HG02981 (cell line): Measurements from ENCODE around the gene OR6P1.

Source experiments
- ATAC-seq: cut with Tn5 transposase; IDR thresholded peaks from one replicate; pipeline ENCODE4 v1.9.1; 2021; ENCODE audit warnings: mild to moderate bottlenecking, moderate library complexity; ENCODE audit not compliant: unreplicated experiment

The OR6P1 gene, protein sequence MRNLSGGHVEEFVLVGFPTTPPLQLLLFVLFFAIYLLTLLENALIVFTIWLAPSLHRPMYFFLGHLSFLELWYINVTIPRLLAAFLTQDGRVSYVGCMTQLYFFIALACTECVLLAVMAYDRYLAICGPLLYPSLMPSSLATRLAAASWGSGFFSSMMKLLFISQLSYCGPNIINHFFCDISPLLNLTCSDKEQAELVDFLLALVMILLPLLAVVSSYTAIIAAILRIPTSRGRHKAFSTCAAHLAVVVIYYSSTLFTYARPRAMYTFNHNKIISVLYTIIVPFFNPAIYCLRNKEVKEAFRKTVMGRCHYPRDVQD

DNA sequence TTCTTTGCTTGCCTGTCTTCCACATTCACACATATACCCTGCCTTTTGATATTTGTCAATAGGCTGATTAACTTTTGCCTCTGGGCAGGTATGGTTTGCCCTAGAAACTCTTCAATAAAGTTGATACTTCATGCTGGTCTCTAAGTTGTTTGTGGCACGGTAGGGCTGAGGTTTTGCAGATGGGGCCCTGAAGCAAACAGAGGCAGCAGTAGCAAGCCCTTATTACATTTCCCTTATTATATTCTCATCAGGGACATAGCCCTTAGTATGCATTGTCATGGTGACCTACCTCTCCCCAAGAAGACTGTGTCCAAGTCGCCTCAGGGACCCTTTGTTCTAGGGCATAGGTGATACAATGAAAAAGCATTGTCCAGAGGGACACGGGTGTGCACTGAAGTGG lies at the start of gene OR6P1:
Gene OR6P1, minus strand, starts transcription at position 101 of the 400 bp plus-strand sequence. CDS start 6,976 bp downstream, outside the sequence.
- no peak for ATAC-seq

DNA sequence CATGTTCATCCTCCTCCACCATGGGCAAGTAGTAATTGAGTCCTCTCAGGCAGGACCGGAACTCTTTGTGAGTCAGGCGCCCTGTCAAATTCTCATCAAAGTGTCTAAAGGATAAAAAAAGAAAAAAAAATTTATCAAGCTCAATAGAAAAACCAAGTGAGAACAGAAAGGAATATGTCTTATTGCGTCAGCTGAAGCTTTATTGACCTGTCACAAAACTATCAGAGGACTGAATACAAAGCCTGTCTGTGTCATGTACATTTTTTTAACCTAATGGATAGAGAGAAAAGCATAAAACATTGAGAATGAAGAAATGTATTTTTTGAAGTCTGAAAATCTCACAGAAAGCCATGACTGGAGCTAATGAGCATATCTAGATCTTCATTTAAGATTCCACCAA lies 43.4 kb upstream of the OR6P1 start:
- no peak for ATAC-seq

DNA sequence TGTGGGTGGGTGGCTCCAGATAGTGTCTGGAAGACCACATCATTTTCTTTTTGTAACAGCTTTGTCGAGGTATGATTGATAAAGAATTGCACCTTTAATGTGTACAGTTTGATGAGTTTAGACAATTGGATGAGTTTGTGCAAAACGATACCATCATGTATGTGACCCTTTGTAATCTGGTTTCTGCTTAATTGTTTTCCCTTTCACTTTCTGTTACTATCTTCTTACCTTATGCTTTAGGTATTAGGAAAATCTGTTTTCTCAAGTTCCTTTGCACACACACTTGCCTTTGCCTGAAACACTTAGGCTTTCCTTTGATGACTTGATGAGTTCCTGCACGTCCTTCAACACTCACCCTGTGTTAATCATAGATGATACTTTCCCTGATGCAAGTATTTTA lies 41.5 kb upstream of the OR6P1 start:
- no peak for ATAC-seq

DNA sequence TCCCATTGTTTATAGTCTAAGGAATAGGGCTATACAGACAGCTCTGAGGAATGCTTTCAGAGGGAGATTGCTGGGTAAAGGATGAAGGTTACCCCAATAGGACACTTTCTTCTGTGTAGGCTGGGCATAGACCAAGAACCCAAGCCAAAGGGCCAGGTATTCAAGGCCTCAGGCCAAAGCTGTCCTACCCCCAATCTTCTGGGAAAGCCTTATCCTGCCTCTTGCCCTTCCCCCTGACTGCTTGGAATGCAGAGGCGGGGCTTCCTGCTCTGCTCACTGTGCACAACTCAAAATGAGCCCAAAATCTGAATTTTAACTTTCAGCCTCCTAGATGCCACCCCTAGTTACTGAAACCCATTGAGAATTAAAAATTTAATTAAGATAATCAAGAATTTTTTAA lies 36.9 kb upstream of the OR6P1 start:
- no peak for ATAC-seq

DNA sequence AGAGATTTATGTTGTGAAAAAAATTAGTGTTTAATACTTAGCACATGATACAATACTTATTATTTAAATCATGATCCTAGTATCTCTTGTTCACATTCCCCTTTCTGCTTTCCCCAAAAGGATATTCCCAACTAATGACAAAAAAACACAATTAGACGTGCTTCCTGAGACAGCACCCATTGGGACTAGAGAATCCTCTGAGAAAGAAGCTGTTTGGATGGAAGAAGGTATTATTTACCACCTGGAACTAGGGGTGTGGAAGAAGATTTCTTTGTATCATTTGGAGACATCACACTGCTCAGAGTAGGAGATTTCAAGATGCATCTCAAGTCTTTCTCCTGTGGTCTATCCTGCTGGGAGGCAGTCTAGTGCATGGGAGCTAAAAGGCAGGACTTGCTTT lies 34.6 kb upstream of the OR6P1 start, which contains the start of gene OR10Z1:
Gene OR10Z1, plus strand, starts transcription at position 301 of the 400 bp plus-strand sequence. CDS start 1,171 bp downstream, outside the sequence.
- ATAC-seq = no peak

DNA sequence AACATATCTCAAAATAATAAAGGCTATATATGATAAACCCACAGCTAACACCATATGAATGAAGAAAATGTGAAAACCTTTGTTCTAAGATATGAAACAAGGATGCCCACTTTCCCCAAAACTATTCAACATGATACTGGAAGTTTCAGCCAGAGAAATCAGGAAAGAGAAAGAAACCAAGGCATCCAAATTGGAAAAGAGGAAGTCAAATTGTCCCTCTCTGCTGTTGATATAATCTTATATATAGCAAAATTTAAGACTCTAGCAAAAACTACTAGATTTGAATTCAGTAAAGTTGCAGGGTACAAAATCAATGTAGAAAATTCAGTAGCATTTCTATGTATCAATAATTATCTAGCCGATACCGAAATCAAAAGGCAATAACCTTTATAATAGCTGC lies 30.4 kb upstream of the OR6P1 start:
- no peak for ATAC-seq

DNA sequence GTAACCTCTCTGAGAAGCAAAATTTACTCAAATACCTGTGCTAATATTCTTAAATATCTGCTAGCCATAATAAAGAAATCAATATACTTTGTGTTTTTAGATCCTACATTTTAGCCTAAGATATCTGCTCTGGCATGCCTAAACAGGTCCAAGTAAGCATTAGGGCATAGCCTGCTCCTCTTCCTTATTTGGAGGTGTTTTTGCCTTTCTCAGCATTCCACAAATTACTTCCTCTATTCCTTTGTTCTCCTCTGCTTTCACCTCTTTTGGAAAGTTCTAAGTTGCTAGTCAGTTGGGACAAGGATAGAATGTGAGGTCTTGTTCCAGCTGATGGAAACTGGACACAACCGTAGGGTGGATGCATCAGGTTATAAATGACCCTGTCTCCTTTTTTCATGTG lies 16.6 kb upstream of the OR6P1 start:
- no peak for ATAC-seq

DNA sequence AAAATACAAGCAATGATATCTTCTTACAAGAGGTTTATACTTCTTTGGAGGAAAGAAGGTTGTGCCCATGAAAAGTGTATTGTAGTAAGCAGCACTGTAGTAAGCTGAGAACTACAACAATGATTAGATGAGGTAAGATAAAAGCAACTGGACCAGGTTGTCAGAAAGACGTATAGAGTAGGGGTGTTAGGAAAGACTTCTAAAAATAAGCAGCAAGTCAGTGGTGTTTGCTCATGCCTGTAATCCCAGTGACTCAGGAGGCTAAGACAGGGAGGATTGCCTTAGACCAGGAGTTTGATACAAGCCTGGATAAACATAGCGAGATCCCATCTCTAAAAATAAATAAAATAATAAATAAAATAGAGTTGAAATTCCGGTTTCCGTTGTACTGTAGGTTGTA lies 13.6 kb upstream of the OR6P1 start:
- no peak for ATAC-seq

DNA sequence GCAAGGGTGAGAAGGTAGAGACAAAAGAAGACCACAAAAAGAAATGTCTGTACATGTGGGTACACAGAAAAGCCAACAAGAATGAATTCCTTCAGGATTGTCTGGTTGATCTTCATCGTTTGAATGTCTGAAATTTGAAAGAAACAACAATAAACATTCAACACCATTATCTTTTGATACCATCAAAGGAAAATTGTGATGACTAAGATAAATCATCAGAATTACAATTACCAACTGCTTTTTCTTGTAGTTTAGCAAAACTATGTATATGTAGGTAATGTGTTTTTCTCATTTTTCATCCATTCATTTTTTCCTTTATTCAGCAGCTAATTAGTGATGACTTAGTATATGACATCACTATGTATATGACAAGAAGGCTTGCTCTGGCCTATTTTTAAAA lies 9.4 kb upstream of the OR6P1 start, which contains the start of gene OR10X1:
Gene OR10X1, minus strand, starts transcription at position 167 of the 400 bp plus-strand sequence. Its CDS starts 0 bp downstream, at position 167.
- no peak for ATAC-seq

DNA sequence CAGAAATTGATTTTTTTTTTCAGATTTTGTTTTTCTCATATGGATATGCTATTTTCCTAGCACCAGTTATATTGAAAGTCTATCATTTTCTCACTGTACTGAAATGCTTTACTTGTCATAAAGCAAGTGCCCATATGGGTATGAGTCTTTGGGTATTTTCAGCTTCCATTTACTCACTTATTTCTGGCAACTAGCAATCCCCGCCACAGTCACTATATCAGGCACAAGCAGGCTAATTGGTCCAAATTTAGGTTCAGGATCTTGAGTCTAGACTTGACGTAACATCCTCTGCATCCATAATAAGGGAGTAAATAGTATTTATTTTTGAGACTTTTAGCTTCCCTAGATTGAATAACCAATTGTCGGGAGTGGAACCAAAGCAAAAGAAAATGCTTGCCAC lies 7.2 kb upstream of the OR6P1 start:
- ATAC-seq = no peak

DNA sequence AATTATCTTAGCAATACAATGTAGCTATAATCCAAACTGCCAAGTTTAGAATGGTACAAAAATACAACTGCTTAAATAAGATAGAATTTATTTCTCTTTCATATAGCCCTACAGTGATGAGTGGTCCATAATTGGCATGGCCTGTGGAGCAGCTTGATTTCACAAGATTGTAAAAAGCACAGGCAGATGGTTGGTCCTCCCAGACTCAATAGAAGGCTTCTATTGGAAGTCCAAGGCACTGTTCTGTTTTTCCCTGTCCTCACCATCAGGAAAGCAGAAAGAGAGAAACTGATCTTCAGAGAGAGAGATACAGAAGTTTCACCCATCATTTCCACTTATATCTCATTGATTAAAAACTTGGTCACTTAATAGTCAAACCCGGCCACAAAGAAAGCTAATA lies 1.8 kb upstream of the OR6P1 start:
- no peak for ATAC-seq

DNA sequence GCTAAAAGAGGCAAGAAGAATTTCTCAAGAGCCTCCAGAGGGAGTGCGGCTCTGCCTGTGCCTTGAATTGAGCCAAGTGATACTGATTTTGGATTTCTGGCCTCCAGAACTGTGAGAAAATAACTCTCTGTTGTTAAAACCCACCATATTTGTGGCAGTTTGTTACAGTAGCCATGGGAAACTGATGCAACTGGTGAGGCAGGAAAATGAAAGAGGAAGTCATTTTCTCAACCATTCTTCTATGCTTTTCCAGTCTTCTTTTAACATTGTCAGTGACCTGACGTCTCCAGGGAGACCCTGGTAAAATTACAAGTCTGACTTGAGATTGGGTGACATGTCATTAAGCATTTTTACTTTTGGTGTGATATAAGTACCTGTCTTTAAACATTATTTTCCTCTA lies 5.8 kb downstream of the OR6P1 start:
- no peak for ATAC-seq

DNA sequence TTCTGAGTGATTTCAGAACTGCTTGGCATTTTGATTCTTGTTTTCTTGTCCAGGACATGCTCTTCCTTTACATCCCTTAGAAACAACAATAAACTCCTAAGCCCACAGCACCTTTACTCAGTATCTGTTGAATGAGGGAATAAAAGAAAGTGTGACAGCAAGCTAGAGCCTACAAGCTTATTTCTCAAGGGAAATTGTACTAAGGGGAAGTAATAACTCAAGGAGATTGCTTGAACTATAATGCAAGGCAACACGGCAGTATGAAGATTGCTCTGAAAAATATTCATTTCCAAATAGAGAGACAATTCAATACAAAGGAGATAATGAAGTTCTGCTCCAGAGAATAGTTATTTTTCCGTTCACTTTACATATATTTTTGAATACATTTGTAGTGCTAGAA lies 6.5 kb downstream of the OR6P1 start:
- no peak for ATAC-seq

DNA sequence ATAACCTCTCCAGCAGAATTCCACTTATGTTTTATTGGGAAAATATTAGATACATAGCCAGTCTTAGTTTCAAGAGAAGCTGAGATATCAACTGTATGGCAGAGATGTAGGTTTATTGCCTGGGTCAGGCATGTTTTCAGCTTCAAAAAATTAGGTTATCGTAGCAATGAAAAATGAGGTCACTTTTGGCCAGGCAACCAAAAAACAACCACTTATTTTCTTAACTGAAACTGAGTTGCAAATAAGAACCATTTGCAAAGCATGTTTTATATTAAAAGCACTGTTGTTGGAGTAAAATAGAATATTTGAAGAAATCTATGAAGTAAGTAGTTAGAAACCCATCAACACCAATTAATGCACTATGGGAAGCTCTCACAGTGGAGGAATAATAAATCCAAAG lies 10.7 kb downstream of the OR6P1 start:
- ATAC-seq = no peak

DNA sequence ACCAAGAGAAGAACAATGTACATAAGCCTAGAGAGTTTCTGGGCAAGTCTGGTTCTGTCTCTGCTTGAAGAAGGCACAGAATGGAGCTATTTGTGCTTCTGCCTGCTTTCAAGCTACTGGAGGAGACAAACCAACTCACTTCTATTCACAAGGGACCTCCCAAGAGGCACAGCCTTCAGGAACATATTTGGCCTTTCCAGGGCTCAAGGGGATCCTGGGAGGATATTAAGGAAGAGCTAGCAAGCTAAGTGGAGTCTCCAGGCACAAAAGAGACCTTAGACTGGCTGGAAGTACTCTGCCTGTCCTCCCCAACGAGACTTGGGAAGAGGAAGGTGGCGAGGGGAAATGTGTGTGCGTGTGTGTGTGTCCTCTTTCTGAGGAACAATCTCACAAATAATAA lies 16.0 kb downstream of the OR6P1 start, which contains the start of gene OR6Y1:
Gene OR6Y1, minus strand, starts transcription at position 54 of the 400 bp plus-strand sequence. CDS start 6,300 bp downstream, outside the sequence.
- ATAC-seq = no peak

DNA sequence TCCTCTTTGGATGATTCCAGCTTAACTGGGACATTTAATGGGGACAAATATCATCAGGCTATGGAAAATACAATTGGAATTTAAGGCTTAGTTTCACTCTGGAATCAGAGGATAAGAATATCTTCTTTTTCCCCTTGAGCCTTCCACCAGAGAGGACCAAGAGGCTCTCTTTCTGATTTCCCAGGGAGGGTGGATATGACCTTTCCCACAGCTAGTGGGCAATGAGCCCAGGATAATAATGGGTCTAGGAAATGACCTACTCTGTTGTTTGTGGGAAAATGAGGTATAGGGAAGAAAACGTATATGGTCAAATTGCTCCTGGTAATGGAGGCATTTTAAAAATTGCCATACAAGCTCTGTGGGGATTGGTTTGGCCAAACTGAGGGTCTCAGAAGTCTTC lies 18.1 kb downstream of the OR6P1 start:
- no peak for ATAC-seq

DNA sequence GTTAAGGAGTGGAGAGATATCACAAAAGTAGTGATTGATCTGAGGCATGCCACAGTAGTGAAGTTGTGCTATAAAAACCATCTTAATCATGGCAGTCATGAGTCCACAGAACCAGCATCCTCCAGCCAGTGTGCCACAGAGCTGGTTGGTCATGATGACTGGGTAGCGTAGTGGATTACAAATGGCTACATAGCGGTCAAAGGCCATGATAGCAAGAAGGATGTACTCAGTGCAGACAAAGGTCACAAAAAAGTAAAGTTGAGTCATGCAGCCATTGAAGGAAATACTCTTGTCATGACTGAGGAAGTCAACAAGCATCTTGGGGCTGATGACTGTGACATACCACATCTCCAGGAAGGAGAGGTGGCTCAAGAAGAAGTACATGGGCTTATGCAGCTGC lies 22.8 kb downstream of the OR6P1 start:
- ATAC-seq = no peak

DNA sequence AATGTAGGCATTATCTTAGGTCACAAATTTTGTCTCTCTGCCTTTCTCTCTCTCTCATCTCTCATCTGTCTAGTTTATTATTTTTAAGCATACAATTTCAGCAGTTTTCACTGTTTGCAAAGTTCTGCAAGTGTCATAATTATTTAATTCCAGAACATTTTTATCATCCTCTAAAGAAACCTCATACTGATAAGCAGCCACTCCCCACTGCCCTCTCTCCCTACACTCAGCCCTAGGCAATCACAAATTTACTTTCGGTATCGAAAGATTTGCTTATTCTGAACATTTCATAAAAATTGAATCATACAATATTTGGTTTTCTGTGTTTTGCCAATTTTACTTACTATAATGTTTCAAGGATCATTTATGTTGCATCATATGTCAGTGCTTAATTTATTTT lies 32.8 kb downstream of the OR6P1 start:
- no peak for ATAC-seq

DNA sequence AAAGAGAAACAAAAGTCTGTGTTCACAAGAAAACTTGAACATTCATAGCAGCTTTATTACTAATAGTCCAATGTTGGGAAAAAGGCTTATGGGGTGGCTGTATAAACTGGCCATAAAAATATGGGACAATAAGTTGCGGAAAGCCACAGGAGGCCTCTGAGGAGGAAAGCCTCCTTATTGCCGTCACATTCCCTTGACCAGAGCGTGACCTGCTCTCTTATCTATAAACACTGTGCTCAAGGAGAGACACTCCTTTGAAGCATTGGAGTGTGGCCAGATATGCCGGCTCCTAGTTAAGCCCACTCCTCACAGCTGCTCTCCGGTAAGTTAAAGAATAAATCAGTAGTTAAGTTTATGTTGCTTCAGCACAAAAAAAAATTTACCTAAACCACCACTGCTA lies 35.9 kb downstream of the OR6P1 start:
- no peak for ATAC-seq

DNA sequence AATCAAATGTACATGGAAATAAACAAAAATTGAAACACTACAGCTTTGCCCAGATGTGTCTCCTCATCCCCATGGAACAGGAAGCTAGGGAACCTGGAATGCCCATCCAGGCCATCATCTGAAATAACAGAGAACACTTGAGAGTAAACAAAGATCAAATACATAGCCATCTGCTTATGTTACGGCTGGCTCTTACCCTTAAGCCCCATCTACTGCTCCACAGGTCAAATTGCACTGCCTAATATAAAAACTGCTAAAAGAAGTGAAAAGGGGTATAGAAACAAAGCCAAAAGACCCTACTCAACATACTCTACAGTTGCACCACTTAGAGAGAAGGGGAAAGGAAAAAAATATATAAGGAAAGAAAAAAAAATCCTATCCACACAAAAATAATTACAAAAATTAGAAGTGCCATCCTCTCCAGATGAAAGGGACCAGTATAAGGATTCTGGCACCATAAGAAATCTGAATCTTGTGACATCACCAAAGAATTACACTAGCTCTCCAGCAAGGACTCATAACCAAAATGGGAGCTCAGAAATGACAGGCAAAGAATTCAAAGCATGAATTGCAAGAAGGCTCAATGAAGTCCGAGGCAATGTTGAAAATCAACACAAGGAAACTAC lies 43.1 kb downstream of the OR6P1 start:
- no peak for ATAC-seq

DNA sequence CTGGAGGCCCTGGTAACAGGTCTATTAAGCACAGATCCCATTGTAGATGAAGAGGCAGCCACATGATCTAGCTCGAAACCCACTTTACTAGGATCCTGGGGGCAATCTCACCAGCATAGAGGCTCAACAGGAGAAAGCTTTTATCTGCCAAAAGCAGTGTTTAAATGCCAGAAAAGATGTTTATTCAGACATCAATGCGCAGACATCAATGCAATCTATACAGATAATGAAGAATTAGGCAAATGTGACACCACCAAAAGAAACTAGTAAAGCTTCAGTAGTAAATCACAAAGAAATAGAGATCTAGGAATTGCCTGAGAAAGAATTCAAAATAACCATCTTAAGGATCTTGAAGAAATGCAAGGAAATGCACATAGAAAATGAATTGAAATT lies 48.7 kb downstream of the OR6P1 start:
- ATAC-seq = no peak

DNA sequence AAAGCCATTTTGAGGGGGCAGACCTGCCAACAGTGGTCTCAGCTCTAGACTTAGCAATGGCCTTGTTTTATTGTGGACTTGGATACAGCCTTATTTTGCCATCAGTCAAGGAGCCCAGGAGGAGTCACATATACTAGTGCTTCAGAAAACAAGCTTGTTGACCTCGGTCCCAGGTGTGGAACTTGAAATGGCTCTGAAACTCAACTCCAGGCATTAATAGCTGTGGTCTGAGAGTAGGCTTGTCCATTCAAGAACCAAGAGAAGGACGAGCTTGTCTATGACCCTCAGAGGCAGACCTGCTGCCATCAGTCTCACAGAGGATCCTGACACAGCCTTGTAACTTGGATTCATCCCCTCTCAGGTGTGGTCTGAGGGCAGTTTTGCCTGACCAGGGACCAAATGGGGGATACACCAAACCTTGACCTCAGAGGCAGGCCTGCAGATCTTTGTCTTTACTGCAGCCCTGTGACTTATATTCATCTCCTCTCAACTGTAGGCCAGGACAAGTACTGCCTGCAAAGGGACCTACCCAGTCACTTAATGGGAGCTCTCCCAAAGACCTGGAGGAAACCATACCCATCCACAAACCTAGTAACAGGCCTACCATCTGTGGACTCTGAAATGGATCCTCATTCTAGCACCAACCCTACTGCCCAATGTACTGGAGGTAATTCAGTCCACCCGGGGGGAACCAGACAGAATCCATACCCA lies 49.3 kb downstream of the OR6P1 start:
- ATAC-seq = no peak
